Measurements from ENCODE around the gene SPDYC. TPM values are rescaled to one million over a fixed set of nuclear protein-coding genes. Genes with fewer than 3 reads are reported as not detected.

The SPDYC gene
- total and polyA plus RNA-seq, 9 of the 15 experiments (the other 6 are each of a cell fraction or from before 2014, with no cell fraction given) = 4.4 to 18.8 (median 9.2) TPM

- BruUV-seq (replicated peaks) = no TSS peak
- Histone ChIP-seq H3K27ac (ENCODE audit: extremely low read depth, low read depth, low read length) (no peak overlapping the region), H3K9me1 (ENCODE audit: control insufficient read depth, insufficient read depth, low read length) (peaks cover 2% of the 10 kb centered on the region), H3K4me3 (no peak overlapping the region), H3K4me2 (ENCODE audit: insufficient read depth, low read length) (no peak overlapping the region), H3K27me3 (ENCODE audit: control insufficient read depth in 2 of 2, insufficient read depth in 2 of 2, low read length in 2 of 2) (no peaks in the 10 kb centered on the region), H4K20me1 (replicated peaks; ENCODE audit: control insufficient read depth, insufficient read depth, low read length) (no peaks in the 10 kb centered on the region), H3K36me3 (ENCODE audit: control insufficient read depth, insufficient read depth, low read length) (peaks cover 45% of the 10 kb centered on the region; the same call in 2 of the 3 replicates), H3K9ac (ENCODE audit: insufficient read depth in 1 of 2, low read depth in 2 of 2, low read length in 2 of 2) (peak overlapping the region in 1 of 2 experiments; percentile 89; a peak in 2 of 4 replicates), H3K4me1 (replicated peaks in 1 of 2; ENCODE audit: control insufficient read depth in 2 of 2, insufficient read depth in 2 of 2, low read length in 2 of 2) (peaks cover 13 to 53% of the 10 kb centered on the region in 2 experiments; a peak in 4 of 5 replicates), H3K9me3 (replicated peaks; ENCODE audit: control insufficient read depth, insufficient read depth, low read depth, low read length) (no peaks in the 10 kb centered on the region), H2AFZ (ENCODE audit: low read depth, low read length) (no peak overlapping the region), H3K79me2 (ENCODE audit: control insufficient read depth, insufficient read depth, low read length) (no peaks in the 10 kb centered on the region)
- DNase-seq (ENCODE audit: extremely low read depth in 1 of 4, low spot score in 3 of 4) (peak in 3 of 4 experiments; percentile 38 to 61 (median 47)), FAIRE-seq (peak; percentile 58), ATAC-seq (peak; percentile 56)
- intact Hi-C loops (cut with micrococcal nuclease) (no loop called here), in situ Hi-C loops (cut with MboI) (no loop called here)
- TF ChIP-seq CBFA2T3 (IDR thresholded peaks at IDR 0.05) (peak; percentile 19; the same call in 1 of the 2 replicates), RBBP5 (IDR thresholded peaks at IDR 0.05; ENCODE audit: borderline replicate concordance, insufficient read depth, low read length, poor library complexity, severe bottlenecking) (no peak), CBFA2T2 (conservative IDR thresholded peaks at IDR 0.05) (peak; percentile 29), TCF3 (CRISPR knock-in tag; IDR thresholded peaks at IDR 0.05) (0 out of 2 replicates have a peak, but pooled peaks have one; percentile 9), POLR2G (IDR thresholded peaks at IDR 0.05; ENCODE audit: low read depth, low read length) (peak; percentile 63), CBX2 (IDR thresholded peaks at IDR 0.05; ENCODE audit: insufficient read depth, low read length, poor library complexity, severe bottlenecking) (no peak), POLR2A (conservative IDR thresholded peaks at IDR 0.05) (0 out of 2 replicates have a peak, but pooled peaks have one; percentile 43)
- TF ChIP-seq, protein P1, sequence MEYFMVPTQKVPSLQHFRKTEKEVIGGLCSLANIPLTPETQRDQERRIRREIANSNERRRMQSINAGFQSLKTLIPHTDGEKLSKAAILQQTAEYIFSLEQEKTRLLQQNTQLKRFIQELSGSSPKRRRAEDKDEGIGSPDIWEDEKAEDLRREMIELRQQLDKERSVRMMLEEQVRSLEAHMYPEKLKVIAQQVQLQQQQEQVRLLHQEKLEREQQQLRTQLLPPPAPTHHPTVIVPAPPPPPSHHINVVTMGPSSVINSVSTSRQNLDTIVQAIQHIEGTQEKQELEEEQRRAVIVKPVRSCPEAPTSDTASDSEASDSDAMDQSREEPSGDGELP (CRISPR knock-in tag; IDR thresholded peaks at IDR 0.05; ENCODE audit: borderline replicate concordance) = peak; percentile 55; the same call in 1 of the 2 replicates
- ChIA-PET POLR2A (interaction anchor here (0.7 to 1.3 kb wide), 7 partner anchors 10 to 77 kb away, joined by 3 to 4 read pairs (median 4); partner anchors contain the start of gene SPDYC), CTCF (ENCODE audit: low intra/inter-chr PET ratio) (no interaction called here)
- 27% methylated on average over 11 of the region's 13 CpGs for WGBS (ENCODE audit: insufficient coverage, low coverage, missing lambda C conversion rate)
Measured at GRCh38 chr11:65212226-65212801, 42.3 kb downstream of the SPDYC start.
